ENCODE data around the gene C5orf58. TPM values are rescaled to one million over a fixed set of nuclear protein-coding genes. Genes with fewer than 3 reads are reported as not detected.

The C5orf58 gene
- total RNA-seq, 2 experiments from 2014 or later, result not detected

Other genes with a start within 250 kb of the C5orf58 start
- gene FOXI1, start 127.1 kb upstream of the C5orf58 start, total RNA-seq, result not detected
- gene LCP2, start 64.8 kb downstream of the C5orf58 start, total RNA-seq, result 100 to 1,000 TPM; 115 to 122 TPM
- gene KCNMB1, start 156.4 kb downstream of the C5orf58 start, total RNA-seq, result under 1 TPM in 1 of 2 experiments, not detected in 1; 0.05 TPM